ENCODE measurements around the gene DNM3. TPM values are rescaled to one million over a fixed set of nuclear protein-coding genes. Genes with fewer than 3 reads are reported as not detected.

Gene DNM3
- total RNA-seq, 1 donor from 2014 or later, result 9.6 TPM

DNA sequence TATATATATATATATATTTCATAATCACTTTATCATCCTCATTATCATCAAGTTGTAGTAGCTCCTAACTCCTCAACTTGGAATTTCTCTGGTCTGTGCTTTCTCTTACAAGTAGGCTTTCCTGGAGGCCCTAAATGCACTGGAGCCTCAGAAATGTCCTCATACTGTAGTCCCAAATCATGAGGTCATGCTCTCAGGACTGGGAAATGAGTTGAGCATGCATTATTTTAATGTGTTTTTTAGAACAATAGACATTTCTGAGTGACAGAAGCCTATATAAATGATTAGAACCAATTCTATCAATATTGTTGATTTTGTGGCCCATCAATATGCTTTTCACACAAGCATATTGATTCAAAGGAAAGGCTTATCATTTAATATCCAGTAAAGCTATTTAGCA is 536.3 kb downstream of the DNM3 start:
- no peak for DNase-seq (ENCODE audit: low spot score in 2 of 2)
- Histone ChIP-seq H3K4me3 (no peak overlapping the region), H3K4me1 (peaks cover 0 to 7% of the 10 kb centered on the region in 2 donors), H3K9me3 (no peaks in the 10 kb centered on the region), H3K36me3 (no peaks in the 10 kb centered on the region), H3K27me3 (no peaks in the 10 kb centered on the region), H3K27ac (no peak overlapping the region)
- TF ChIP-seq, protein P1, sequence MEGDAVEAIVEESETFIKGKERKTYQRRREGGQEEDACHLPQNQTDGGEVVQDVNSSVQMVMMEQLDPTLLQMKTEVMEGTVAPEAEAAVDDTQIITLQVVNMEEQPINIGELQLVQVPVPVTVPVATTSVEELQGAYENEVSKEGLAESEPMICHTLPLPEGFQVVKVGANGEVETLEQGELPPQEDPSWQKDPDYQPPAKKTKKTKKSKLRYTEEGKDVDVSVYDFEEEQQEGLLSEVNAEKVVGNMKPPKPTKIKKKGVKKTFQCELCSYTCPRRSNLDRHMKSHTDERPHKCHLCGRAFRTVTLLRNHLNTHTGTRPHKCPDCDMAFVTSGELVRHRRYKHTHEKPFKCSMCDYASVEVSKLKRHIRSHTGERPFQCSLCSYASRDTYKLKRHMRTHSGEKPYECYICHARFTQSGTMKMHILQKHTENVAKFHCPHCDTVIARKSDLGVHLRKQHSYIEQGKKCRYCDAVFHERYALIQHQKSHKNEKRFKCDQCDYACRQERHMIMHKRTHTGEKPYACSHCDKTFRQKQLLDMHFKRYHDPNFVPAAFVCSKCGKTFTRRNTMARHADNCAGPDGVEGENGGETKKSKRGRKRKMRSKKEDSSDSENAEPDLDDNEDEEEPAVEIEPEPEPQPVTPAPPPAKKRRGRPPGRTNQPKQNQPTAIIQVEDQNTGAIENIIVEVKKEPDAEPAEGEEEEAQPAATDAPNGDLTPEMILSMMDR (IDR thresholded peaks at IDR 0.05), result no peak
- intact Hi-C loops (cut with DNase I), result no loop called here

DNA sequence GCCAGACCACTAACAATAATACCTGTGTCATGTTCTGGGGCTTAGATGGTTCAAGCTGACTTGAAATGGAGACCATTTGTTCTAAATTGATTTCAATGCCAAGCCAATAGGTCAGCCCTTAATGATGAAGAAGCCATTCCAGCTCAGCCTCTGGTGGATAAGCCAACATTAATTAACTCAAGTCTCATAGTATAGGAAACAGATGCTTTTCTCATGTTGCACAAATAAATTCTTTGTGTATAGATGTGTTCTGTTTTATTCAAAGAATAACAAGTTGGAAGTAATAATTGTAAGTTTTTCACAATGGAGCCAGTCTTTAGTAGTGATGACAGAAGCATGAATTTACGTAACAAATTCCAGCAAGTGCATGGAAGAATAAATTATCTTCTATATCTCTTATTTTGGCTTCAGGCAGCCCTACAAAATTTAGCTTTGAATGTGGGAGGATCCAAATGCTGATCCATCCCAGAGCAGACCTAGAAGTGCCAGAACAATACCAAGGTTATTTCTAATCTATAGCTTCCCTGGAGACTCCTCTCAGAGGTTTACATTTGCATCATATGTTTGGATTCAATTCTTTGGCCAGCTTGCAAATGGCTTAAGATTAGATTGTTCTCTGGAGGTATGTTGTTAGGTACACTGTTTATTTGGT is 536.9 kb downstream of the DNM3 start:
- no peaks in the 10 kb centered on the region for H3K36me3 ChIP-seq
- DNase-seq (ENCODE audit: low spot score in 2 of 2), result no peak
- peaks cover 0 to 11% of the 10 kb centered on the region in 2 donors for H3K4me1 ChIP-seq
- TF ChIP-seq, protein P1 (IDR thresholded peaks at IDR 0.05), result no peak
- no peaks in the 10 kb centered on the region for H3K9me3 ChIP-seq
- intact Hi-C loops (cut with DNase I), result no loop called here
- H3K4me3 ChIP-seq, result no peak overlapping the region
- no peak overlapping the region for H3K27ac ChIP-seq
- no peaks in the 10 kb centered on the region for H3K27me3 ChIP-seq

DNA sequence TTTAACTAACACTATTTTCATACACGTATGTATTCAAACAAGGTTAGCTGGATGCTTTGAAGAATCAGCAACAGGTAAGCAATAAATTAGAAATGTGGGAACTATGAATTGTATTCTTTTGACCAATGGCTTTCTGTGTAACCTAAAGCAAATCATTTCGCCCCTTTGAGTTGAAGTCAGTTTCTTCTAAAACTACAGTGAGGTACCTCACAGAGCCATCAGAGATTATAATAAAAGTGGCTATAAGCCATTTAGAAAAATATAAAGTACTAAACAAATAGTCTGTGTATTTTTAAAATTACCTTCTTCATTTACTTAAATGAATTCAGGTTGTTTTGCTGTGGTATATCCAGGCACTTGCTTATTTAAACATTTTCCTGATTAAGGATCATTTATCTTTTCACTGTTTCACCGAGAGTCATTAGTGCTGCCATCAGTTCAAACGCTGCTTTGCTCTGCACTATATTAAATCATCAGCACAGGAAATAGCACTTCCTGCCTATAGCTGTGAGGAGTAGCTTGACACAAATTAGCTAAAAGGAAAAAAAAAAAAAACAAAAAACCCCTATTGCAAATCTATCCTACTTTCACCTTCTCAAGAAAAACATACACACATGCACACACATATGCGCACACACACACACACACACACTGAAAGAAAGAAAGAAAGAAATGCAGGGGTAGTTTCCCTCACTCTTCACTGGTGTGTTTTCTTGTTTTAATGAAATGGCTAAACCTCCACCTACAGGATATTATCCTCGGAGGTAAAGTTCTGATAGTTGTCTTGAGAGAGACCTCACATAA is 539.3 kb downstream of the DNM3 start:
- Histone ChIP-seq H3K9me3 (no peaks in the 10 kb centered on the region), H3K27ac (no peak overlapping the region), H3K4me3 (no peak overlapping the region), H3K4me1 (peaks cover 0 to 16% of the 10 kb centered on the region in 2 donors), H3K27me3 (no peaks in the 10 kb centered on the region), H3K36me3 (no peaks in the 10 kb centered on the region)
- DNase-seq (ENCODE audit: low spot score in 2 of 2), result no peak
- intact Hi-C loops (cut with DNase I), result no loop called here
- TF ChIP-seq, protein P1 (IDR thresholded peaks at IDR 0.05), result no peak

DNA sequence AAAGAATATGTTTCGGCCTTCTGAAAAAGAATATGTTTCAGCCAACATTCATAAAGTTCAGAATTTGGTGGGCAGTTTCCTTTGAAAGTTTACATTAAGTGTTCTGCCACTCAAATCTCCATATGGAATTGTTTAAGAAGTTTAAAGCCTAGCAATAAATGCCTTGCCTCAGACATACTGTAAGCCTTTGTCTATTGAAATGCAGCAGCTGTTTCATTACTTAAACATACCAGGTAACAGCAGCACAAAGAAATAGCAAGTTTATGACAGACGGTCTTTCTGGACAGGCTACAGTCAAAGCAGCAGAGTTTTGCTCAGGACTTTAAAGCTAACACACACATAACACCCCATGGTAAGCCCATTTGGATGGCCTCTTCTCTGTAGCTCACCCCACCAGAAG is 540.6 kb downstream of the DNM3 start:
- no peaks in the 10 kb centered on the region for H3K36me3 ChIP-seq
- intact Hi-C loops (cut with DNase I), result loop anchor here (2.0 kb wide), 1 partner anchor 23 kb away; no protein-coding TSS in a partner anchor
- H3K9me3 ChIP-seq, result no peaks in the 10 kb centered on the region
- no peak overlapping the region for H3K4me3 ChIP-seq
- peaks cover 0 to 16% of the 10 kb centered on the region in 2 donors for H3K4me1 ChIP-seq
- H3K27ac ChIP-seq, result peak overlapping the region in 1 of 2 donors; percentile 63
- TF ChIP-seq, protein P1 (IDR thresholded peaks at IDR 0.05), result no peak
- H3K27me3 ChIP-seq, result no peaks in the 10 kb centered on the region
- DNase-seq (ENCODE audit: low spot score in 2 of 2), result no peak

DNA sequence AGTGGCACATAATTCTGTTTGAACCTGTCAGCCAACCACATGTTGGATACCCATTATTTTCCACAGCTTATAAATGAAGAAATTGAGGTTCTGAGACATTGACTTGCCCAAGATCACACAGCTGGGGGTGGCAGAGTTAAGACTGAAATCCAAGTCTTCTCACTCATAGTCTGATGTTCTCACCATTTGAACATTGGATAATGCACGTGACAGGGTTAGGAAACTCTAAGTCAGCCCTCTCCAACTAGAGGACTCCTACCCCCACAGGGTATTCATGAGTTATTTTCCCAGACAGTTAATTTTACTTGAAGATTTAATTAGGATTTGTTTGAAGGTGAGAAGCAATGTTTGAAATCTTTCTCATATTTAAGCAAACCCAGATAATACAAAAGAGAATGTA is 541.1 kb downstream of the DNM3 start:
- no peak for DNase-seq (ENCODE audit: low spot score in 2 of 2)
- Histone ChIP-seq H3K4me1 (peaks cover 0 to 16% of the 10 kb centered on the region in 2 donors), H3K9me3 (no peaks in the 10 kb centered on the region), H3K27ac (peak overlapping the region; percentile 60 to 63), H3K36me3 (no peaks in the 10 kb centered on the region), H3K27me3 (no peaks in the 10 kb centered on the region), H3K4me3 (no peak overlapping the region)
- intact Hi-C loops (cut with DNase I), result loop anchor here (2.0 kb wide), 1 partner anchor 24 kb away; no protein-coding TSS in a partner anchor
- TF ChIP-seq, protein P1 (IDR thresholded peaks at IDR 0.05), result no peak

Measured in ascending aorta (tissue), 2 donors.